ENCODE measurements around the gene PAX2. TPM values are rescaled to one million over a fixed set of nuclear protein-coding genes. Genes with fewer than 3 reads are reported as not detected.

Gene PAX2
- total RNA-seq, 1 donor from 2014 or later = not detected

DNA sequence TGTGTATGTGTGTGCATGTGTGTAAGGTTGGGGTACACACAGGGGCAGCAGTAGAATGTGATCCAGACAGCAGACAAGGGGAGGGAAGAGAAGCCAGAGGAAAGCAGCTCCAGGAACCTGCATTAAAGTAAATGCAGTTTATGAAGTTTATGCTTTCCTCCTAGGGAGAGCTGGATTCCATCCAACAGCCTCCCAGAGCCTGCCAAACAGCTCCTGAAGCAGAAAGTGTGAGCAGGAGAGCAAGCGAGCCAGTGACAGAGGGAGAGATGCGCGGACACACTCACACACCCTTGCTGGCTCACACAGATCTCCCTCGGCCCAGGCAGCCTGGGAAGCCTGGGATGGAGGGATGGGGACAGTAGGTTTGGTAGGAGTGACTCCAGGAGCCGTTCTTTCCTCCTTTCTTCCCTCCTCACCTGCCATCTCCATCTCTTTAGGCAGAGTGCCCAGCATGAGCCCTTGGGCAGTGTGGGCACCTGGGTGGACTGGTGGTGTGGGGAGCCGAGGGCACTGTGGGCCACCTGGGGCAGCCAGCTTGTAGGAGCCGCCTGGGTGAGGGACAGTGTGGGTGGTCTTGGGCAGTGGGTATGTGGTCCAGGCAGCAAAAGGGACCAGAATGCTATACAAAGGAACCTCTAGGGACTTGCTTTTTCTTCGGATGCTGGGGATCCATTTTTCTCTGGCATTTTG is 46.1 kb downstream of the PAX2 start:
- no peak for DNase-seq

DNA sequence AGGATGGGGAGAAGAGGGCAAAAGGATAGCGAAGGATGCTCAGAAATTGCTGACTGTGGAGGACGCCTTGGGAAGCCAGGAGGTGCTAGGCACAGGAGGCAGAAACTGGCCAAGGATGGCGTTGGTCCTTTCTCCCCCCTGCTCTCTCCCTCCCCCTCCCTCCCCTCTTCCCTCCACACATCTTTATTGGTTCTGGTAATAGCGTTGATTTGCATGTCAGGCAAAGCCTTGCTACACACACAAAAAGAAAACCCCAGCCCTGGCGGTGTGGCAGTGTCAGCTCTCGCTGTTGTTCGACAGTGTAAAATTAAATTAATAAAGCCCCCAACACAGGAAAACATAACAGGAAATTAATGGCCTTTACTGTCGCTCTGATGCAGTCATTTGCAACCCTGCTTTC is 47.2 kb downstream of the PAX2 start:
- no peak for DNase-seq

DNA sequence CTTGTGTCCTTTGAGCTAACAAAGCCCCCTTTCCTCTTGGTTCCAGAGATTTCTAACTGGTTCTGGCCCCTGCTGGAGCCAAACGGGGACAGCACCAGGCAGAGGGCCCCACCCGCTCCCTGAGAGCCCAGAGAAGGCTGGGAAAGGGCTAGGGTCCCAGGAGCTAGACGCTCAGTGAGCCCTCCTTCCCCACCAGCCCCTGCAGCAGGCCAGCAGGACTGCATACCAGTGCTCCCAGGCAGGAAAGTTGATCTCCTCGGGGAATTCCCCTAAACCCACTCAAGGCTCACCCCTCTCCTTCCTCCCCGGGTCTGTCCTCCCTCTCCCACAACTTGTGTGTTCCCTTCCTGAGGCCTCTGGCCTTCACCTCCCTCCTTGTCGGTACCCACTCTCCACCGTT is 47.7 kb downstream of the PAX2 start:
- no peak for DNase-seq

DNA sequence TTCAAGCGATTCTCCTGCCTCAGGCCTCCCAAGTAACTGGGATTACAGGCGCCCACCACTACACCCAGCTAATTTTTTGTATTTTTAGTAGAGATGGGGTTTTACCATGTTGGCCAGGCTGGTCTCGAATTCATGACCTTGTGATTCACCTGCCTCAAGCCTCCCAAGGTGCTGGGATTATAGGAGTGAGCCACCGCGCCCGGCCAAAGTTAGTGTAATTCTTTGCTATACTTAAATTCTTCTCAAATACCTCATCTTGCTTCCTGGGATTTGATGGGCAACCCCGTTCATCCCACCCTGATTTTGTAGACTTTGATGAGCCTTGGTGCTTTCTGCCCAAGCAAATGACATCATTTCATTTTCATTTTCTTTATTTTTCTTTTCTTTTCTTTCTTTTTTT is 54.5 kb downstream of the PAX2 start:
- DNase-seq = no peak

DNA sequence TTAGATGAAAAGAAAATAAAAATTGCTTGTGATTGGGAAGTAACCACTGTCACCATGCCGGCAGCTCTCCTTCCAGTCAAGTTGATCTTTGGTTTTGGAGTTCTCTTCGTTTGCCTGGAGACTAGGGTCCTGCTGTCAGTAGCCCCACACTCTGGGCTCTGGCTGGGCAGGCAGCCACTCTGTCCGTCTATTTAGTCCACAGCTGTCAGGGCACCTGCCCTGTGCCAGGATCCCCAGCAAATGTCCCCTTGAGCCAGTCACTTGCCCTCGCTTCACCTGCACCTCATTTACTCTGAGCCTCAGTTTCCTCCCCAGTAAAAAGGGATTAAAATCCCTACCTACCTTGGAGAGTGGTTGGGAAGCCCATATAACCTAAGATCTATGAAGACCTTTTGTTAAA is 55.5 kb downstream of the PAX2 start:
- no peak for DNase-seq

DNA sequence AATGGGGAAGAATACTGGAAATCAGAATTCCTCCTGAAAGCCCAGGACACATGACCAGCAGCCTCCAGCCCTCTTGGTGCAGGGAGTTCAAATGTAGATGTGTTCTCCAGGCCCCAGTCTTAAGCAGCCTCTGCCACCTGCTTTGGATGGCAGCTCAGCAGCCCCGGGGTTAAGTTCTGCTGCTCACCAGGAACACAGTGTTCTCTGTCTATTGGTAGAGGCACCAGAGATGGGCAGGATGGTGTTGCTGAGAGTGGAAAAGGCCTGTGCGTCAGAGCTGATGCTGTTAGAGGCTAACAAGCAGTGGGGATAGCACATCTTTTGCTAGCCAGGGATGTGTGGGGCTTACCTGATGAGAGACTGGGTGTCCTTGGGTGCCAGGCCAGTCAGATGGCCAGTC is 56.8 kb downstream of the PAX2 start:
- no peak for DNase-seq

DNA sequence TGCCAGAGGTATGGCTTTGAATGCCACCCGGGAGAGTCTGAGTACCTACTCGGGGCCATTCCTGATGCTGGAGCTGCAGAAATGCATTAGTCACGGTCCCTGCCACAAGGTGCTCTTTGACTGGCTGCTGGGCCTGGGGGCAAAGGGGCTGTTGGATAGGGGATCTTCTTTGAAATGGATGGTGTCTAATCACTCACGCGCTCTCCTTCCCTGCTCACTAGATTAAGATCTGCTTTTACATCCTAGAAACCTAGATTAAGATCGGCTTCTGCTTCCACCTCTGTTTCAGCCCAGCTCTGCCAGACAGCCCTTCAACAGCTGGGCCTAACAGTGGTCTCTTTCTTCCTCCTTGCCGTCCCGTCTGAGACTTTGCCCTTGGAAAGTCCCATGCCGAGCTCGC is 57.2 kb downstream of the PAX2 start:
- no peak for DNase-seq

DNA sequence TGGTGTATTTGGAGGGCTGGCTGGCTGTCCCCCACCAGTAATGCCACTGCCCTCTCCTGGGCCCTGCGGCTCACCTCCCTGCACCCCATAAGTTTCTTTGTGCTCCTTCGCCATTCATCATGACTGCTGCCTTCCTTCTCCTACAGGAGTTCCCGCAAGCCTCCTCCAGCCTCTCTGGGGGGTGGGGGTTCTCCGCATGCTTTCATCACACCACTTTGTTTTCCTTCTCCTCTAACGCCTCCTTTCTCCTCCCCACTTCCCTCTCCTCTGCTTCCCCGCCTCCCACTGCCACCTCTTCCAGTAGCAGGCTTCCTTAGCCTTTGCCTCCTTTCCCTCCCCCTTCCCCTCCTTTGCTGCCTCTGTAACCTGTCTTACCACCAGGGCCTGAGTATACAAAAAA is 58.1 kb downstream of the PAX2 start:
- no peak for DNase-seq

DNA sequence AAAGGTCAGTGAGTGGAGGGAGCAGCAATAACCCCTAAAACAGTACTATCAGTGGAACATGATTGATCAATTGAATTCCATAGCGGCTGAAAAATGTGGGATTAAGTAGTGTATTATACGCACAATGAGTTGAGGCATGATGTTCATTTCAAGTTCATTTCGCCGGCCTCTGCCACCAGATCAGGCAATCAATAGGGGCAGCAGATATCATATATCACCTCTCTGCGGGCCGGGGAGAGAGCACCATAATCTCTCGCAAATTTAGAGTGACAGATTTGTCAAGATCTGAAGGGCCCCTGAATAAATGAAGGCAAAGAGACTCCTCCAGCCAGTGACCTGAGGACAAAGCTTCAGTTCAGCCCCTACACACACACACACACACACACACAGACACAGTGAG is 58.5 kb downstream of the PAX2 start:
- no peak for DNase-seq

DNA sequence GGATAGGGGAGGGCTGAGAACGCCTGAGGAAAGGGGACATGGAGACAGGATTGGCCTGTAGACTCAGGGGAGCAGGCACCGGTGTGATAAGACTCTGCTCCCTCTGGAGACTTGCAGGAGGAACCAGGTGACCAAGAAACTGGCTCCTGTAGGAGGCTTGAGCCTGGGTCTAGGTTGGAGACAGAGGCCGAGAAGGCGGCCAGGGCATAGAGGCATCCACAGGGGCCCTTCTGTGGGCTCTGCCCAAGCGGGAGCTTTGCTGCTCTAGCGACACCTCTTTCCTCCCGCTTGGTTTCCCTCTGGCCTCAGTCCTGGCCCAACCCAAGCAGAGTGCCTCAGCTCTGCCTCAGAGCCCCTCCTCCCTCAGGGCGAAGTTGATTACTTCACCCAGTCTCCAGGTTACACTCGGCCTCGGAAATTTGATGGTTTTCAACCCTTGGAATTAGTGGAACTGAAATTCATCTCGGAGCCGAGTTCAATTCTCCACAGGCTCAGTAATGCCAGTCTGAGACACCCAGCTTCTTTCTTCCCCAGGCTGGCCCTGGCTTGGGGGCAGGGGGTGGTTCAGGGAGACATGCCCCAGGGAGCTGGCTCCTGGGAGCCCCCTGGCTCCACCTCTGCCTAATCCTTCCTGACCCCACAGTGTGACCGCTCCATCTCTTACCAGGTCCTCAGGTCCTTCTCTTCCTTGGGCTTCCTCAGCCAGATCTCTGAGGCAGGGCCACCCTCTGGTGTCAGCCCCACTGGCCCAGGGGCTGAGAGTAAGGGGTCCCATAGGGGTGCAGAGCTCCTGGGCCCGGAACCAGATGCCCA is 60.4 kb downstream of the PAX2 start:
- DNase-seq = no peak

DNA sequence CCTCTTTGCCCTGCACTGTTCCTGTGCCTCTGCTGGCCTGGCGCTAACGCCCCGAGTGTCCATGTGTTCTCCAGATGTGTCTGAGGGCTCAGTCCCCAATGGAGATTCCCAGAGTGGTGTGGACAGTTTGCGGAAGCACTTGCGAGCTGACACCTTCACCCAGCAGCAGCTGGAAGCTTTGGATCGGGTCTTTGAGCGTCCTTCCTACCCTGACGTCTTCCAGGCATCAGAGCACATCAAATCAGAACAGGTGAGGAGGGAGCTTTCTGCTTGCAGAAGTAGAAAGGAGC is 60.9 kb downstream of the PAX2 start:
- DNase-seq = no peak

DNA sequence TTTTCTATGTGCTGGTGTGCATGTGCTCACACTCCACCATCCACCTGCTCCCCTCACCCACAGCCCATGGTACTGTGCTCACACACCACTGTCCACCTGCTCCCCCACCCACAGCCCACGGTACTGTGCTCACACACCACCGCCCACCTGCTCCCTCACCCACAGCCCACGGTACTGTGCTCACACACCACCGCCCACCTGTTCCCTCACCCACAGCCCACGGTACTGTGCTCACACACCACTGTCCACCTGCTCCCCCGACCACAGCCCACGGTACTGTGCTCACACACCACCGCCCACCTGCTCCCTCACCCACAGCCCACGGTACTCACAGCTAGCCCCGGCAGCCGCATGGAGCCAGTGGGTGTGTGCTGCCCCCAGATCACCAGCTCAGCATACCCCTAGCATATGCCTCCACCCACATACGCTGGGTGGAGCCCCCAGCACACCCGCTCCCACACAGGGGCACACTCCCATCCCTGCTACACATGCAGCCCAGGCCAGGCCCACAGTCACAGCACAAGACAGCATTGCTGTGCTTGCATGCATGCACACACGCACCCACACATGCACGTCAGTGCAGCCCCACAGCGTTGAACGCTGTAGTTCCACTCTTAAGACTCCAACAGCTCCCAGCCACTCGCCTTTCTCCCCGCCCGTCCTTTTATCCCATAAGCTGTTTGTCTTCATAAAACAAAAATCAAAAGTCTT is 62.0 kb downstream of the PAX2 start:
- no peak for DNase-seq

DNA sequence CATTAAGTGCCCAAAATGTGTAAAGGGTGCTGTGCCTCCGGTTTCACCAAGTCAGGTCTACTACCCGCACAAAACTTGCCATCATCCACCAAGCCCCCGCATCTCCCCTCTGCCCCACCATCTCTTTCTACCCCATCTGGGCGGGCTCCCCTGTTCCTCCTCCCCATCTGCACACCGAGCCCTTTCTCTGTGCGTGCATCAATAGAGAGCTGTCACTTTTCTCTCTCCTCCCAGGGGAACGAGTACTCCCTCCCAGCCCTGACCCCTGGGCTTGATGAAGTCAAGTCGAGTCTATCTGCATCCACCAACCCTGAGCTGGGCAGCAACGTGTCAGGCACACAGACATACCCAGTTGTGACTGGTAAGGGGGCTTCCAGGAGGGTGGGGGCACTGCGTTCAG is 63.5 kb downstream of the PAX2 start:
- no peak for DNase-seq

DNA sequence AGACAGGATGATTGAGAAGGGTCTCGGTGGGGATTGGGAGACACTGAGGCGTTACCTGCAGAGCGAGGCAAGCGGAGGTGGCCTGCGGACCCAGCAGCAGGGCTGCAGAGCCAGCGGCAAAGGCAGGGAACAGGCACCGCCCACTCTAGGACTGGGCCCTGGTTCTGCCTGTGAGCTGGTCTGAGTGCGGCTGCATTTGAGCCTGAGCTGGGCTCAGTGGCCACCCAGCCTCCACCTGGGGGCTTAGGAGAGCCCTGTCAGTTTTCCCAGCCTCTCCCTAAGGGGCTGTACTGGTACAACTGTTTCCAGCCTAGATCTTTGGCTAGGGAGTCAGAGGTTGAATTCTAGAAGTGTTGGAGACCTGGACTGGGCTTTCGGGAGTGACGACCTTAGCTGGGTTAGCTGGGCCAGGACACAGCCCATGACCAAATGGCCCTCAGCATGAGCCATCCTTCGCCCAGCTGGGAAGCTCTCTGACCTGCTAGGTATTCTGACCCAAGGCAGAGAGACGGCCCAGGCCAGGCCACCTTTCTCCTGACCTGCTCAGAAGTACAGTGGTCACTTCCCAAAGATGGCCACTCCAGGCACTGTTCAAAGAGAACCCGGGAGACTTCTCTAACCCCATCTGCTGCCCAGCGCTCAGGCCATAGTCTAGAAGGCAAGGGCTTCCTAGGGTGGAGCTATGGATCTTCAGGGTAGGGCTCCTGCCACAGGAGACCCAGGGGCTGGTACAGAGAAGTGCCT is 64.9 kb downstream of the PAX2 start:
- DNase-seq = no peak

DNA sequence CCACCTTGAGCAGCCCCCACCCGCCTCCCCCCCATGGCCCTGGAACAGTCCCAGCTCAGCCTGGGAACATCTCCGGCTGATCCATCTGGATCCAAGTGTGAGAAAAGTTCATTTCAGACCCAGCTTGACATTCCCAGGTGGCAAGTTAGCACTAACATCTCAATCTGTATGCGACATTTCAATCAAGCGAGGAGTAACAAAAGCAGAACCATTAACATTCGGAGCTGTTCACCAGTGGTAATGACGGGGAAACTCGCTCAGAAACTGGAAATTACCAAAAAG is 65.4 kb downstream of the PAX2 start:
- DNase-seq = no peak

DNA sequence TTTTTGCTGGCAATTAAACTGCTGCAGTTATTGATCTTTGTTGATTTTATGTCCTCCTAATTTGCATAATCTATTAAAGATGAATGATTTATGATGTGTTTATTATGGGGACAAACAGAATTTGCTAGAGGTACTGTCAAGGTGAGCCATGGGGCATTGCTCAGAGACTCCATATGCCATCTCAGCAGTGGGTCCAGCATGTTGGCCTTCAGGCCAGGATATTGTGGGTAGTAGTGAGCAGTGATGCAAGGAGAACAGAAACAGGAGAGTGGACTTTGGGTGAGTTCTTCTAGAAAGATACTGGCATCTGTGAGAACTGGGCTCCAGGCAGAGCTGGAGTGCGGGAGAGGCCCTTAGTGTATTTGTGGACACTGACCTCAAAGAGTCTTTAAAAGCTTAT is 65.9 kb downstream of the PAX2 start:
- no peak for DNase-seq

DNA sequence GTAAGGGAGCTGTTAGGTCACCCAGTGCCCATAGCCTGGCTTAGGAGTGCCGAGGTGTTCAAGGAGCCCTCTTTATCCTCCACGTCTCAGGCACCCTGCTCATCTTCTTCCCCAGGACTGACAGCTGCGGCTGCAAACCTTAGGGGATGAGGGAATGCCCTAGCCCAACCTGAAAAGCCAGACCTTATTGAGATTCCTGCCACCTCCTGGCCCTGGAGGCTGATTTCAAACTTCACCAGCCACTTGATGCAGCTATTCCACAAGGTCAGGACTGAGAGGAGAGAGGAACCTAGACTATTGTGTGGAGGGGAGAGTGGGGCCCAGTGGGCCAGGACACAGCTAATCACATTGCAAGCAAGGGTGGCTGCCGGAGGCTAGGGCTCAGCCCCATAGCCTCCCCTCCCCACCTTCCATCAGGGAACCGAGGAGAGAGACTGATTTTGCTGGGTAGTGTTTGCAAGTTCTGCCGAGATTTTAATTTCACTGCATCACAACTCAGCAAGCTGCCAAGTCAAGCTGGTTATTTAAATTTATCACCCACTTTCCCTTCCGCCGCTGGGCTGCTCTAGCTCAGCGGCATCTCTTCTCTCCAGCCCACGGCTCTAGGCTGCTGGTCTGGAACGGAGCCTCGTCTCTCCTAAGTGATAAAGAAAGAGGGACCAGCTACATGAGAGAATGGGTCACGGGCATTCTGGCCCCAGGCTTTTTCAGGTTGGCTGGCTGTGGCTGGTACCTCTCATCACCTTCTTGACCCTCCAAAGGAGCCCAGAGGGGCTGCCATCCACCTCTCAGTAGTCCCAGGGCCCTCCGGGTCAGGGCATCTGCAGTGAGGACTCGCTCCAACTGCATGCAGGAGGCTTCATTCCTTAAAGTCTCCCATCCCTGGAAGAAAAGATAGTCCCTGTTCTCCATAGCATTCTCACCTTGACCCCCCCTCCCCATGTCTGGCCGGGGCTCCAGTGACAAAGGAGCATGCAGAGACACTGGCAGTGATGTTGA is 66.7 kb downstream of the PAX2 start:
- no peak for DNase-seq

DNA sequence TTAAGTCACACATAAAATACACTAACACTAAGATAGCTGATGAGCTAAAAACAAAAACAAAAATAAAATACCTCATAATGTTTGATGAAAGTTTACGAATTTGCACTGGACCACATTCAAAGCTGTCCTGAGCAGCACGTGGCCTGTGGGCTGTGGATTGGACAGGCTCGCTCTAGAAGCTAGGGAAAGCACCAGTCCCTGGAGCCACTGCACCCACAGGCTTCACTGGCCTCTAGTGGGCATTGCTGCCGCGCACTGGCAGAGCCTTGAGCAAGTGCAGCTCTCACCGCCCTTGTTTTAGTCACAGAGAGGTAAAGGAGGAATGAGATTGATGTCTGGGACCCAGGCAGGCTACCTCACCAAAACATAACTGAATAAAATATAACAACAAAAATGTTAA is 67.6 kb downstream of the PAX2 start:
- no peak for DNase-seq

DNA sequence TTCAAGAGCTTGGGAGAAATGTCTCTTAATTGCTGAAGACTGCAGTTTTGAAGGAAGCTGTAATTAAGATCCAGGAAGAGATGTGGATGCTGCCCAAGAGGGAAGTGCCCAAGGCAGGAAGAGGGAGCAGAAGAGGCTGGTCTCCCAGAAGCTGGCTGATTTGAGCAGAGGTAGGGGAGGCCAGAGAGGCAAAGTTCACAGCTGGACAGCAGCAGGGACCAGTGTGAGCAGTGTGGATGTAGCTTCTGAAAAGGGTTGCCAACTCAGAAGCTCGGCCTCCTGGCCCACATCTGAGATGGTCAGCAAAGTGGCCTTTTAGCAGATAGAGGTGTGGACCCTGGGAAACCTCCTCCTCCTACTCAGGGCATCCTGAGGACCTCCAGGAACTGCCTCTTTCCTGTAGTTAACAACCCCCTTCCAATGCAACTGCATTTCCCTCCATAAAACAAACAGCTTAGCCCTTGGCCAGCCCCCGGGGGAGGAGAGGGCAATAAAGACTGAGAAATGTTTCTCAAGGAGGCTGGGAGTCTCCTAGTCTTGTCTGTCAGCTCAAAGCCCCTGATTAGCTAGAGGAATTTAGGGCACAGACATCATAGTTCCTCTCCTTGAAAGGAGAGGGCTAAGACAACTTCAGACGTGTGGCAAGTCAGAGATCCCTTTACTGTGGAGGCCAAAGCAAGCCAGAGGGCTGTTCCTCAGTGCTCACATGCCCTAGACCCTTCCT is 69.5 kb downstream of the PAX2 start:
- no peak for DNase-seq

DNA sequence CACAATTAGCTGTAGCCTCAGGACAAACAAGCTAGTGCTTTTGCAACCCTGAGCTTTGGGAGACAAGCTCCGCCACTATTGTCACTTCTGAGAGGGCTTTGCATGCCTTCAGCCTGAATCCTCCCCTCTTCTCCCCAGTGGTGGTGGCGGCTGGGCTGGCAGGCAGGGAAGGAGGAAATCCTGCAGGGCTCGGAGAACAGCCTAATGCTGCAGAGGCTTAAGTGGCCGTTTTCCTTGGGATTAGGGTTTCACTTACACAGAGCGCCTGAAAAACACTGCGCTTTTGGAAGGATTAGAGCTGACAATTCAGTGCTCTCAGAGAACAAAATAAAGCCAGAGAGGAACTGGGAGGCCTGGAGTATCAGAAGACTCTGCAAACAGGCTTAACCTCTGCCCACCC is 71.3 kb downstream of the PAX2 start:
- DNase-seq = no peak

DNA sequence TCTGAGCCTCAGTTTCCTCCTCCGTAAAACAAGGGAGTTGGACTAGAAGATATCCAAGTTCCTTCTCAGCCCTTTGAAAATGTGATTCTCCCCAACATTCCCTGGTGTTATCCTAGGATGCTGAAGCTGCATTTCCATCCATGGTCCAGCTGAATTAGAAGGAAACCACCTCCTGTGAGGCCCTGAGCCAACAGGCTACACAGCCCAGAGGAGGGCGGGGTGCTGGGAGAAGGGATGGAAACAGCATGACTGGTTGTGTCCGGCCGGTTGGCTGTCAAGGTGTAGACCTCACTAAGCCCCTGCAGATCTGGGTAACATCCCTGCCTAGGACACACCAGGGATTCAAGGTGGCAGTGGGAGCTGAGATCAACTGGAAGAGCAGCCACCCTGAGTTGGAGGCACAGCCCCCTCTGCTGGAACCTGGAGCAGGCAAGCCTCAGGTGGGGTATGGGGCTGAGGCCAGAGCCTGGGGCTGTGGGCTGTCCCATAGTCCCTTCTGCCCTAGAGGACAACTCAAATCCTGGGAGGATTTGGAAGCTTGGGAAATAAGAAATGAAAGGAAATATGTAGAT is 72.0 kb downstream of the PAX2 start:
- DNase-seq = no peak

All from occipital lobe (tissue), 2 donors.